Loucy (cell line): ENCODE measurements around the gene OR5H2.

Source experiments
- H2AFZ ChIP-seq: fragments of 200-600 bp; sonication (generic); 2 replicates; pipeline ENCODE4 v1.6.0; 2016; ENCODE audit warnings: antibody characterized with exemption, mild to moderate bottlenecking, low read length, moderate library complexity
- H3F3A ChIP-seq: fragments of 200-600 bp; 2 replicates; pipeline ENCODE4 v1.6.0; 2016; ENCODE audit warnings: antibody characterized with exemption, low read depth, mild to moderate bottlenecking
- H3K27me3 ChIP-seq: fragments of 200-600 bp; sonication (generic); 2 replicates; pipeline ENCODE4 v1.6.1; 2014; ENCODE audit warnings: low read length, mild to moderate bottlenecking; ENCODE audit not compliant: insufficient read depth, poor library complexity, severe bottlenecking
- H3K36me3 ChIP-seq: fragments of 200-600 bp; sonication (generic); 2 replicates; pipeline ENCODE4 v1.6.1; 2016; ENCODE audit warnings: low read length; ENCODE audit not compliant: insufficient read depth
- H3K4me1 ChIP-seq: fragments of 200-600 bp; sonication (generic); 2 replicates; pipeline ENCODE4 v1.5.1; 2014; ENCODE audit warnings: low read length, mild to moderate bottlenecking; ENCODE audit not compliant: insufficient read depth, poor library complexity, severe bottlenecking
- H3K4me2 ChIP-seq: fragments of 200-600 bp; sonication (generic); 2 replicates; pipeline ENCODE4 v1.6.0; 2014; ENCODE audit warnings: antibody characterized with exemption, low read length, low read depth, mild to moderate bottlenecking; ENCODE audit not compliant: poor library complexity, severe bottlenecking
- H3K4me3 ChIP-seq: fragments of 200-600 bp; sonication (generic); 2 replicates; pipeline ENCODE4 v1.5.1; 2014; ENCODE audit warnings: low read length, mild to moderate bottlenecking, mixed read lengths; ENCODE audit not compliant: poor library complexity, severe bottlenecking
- H3K79me2 ChIP-seq: fragments of 200-600 bp; sonication (generic); 2 replicates; pipeline ENCODE4 v1.6.1; 2014; ENCODE audit warnings: low read length; ENCODE audit not compliant: insufficient read depth
- H3K9ac ChIP-seq: fragments of 200-600 bp; sonication (generic); 2 replicates; pipeline ENCODE4 v1.6.0; 2014; ENCODE audit warnings: mild to moderate bottlenecking, low read depth, low read length, moderate library complexity; ENCODE audit not compliant: poor library complexity, severe bottlenecking
- H3K9me2 ChIP-seq: fragments of 200-600 bp; sonication (generic); replicated peaks from 2 replicates; pipeline ENCODE4 v1.6.1; 2016; ENCODE audit warnings: low read depth, low read length, mixed read lengths
- H3K9me3 ChIP-seq: fragments of 200-600 bp; sonication (generic); 2 replicates; pipeline ENCODE4 v1.6.1; 2014; ENCODE audit warnings: mild to moderate bottlenecking, antibody characterized with exemption, low read length, low read depth; ENCODE audit not compliant: insufficient read depth
- H4K20me1 ChIP-seq: fragments of 200-600 bp; sonication (generic); 2 replicates; pipeline ENCODE4 v1.6.0; 2014; ENCODE audit warnings: antibody characterized with exemption, low read length, mild to moderate bottlenecking; ENCODE audit not compliant: insufficient read depth, poor library complexity, severe bottlenecking
- CTCF ChIP-seq: fragments of 200-600 bp; sonication (generic); conservative IDR thresholded peaks from 2 replicates; pipeline ENCODE4 v1.5.1; 2014; ENCODE audit warnings: mild to moderate bottlenecking, antibody characterized with exemption, low read length
- EZH2phosphoT487 ChIP-seq: fragments of 200-600 bp; IDR thresholded peaks from 2 replicates; pipeline ENCODE4 v1.6.1; 2018; ENCODE audit warnings: antibody characterized with exemption, mild to moderate bottlenecking, moderate library complexity, borderline replicate concordance

OR5H2 gene

GRCh38 chr3:98269846-98270245 is 12.5 kb upstream of the OR5H2 start:
- H3K9ac ChIP-seq, result no peak overlapping the region
- TF ChIP-seq CTCF (no peak), EZH2phosphoT487 (no peak)
- no peak overlapping the region for H3K4me3 ChIP-seq
- H4K20me1 ChIP-seq, result no peaks in the 10 kb centered on the region
- no peaks in the 10 kb centered on the region for H3K9me3 ChIP-seq
- H3K4me2 ChIP-seq, result no peak overlapping the region
- H3K79me2 ChIP-seq, result no peaks in the 10 kb centered on the region
- no peaks in the 10 kb centered on the region for H3K4me1 ChIP-seq
- no peak overlapping the region for H2AFZ ChIP-seq
- no peaks in the 10 kb centered on the region for H3K9me2 ChIP-seq
- no peaks in the 10 kb centered on the region for H3K27me3 ChIP-seq
- H3F3A ChIP-seq, result no peaks in the 10 kb centered on the region
- no peaks in the 10 kb centered on the region for H3K36me3 ChIP-seq

GRCh38 chr3:98272126-98272525 is 10.2 kb upstream of the OR5H2 start:
- H3K79me2 ChIP-seq, result no peaks in the 10 kb centered on the region
- no peaks in the 10 kb centered on the region for H4K20me1 ChIP-seq
- no peaks in the 10 kb centered on the region for H3K9me2 ChIP-seq
- no peaks in the 10 kb centered on the region for H3K9me3 ChIP-seq
- no peak overlapping the region for H3K4me2 ChIP-seq
- no peaks in the 10 kb centered on the region for H3K27me3 ChIP-seq
- TF ChIP-seq EZH2phosphoT487, result no peak
- no peak for TF ChIP-seq CTCF
- H3F3A ChIP-seq, result no peaks in the 10 kb centered on the region
- no peaks in the 10 kb centered on the region for H3K36me3 ChIP-seq
- no peak overlapping the region for H3K9ac ChIP-seq
- H2AFZ ChIP-seq, result no peak overlapping the region
- no peaks in the 10 kb centered on the region for H3K4me1 ChIP-seq
- no peak overlapping the region for H3K4me3 ChIP-seq

- H3K4me1 ChIP-seq, result no peaks in the 10 kb centered on the region
- no peak overlapping the region for H3K9ac ChIP-seq
- no peaks in the 10 kb centered on the region for H3F3A ChIP-seq
- no peaks in the 10 kb centered on the region for H4K20me1 ChIP-seq
- H3K4me3 ChIP-seq, result no peak overlapping the region
- H3K9me2 ChIP-seq, result no peaks in the 10 kb centered on the region
- no peak overlapping the region for H3K4me2 ChIP-seq
- no peaks in the 10 kb centered on the region for H3K36me3 ChIP-seq
- TF ChIP-seq EZH2phosphoT487 (no peak), CTCF (no peak)
- H3K9me3 ChIP-seq, result no peaks in the 10 kb centered on the region
- no peaks in the 10 kb centered on the region for H3K27me3 ChIP-seq
- H3K79me2 ChIP-seq, result no peaks in the 10 kb centered on the region
- no peak overlapping the region for H2AFZ ChIP-seq
These were observed 7.4 kb upstream of the OR5H2 start for GRCh38 chr3:98274914-98275313.
